Heart left ventricle (tissue), 16 donors: Measurements from ENCODE around the gene EIF4G3. TPM values are rescaled to one million over a fixed set of nuclear protein-coding genes. Genes with fewer than 3 reads are reported as not detected.

Experiments
- ATAC-seq, 4 donors: fragments of 200-7000 bp; cut with Tn5 transposase; one replicate each; pipeline ENCODE4 v1.9.1; 2020 to 2022; ENCODE audit warnings: moderate library complexity in 4 of 4, mild to moderate bottlenecking in 3 of 4, moderate number of reproducible peaks in 1 of 4
- DNase-seq, 5 donors: peaks; one replicate each; pipeline ENCODE4 v3.0.0-alpha.2; 2020
- H3K27ac ChIP-seq, 12 donors: fragments of 200-600 bp; sonication (generic) in 4 of 12; one replicate each; pipeline versions ENCODE4 v1.5.0 to v1.8.0; 2016 to 2022; ENCODE audit warnings: mild to moderate bottlenecking in 2 of 12
- H3K27me3 ChIP-seq, 9 donors: fragments of 200-600 bp; sonication (generic) in 2 of 9; one replicate each; pipeline versions ENCODE4 v1.5.1 to v1.8.0; 2016 to 2022; ENCODE audit warnings: mild to moderate bottlenecking in 3 of 9
- H3K36me3 ChIP-seq, 9 donors: fragments of 200-600 bp; sonication (generic) in 2 of 9; one replicate each; pipeline versions ENCODE4 v1.5.0 to v1.8.0; 2018 to 2022; ENCODE audit warnings: mild to moderate bottlenecking in 2 of 9
- H3K4me1 ChIP-seq, 12 donors: fragments of 200-600 bp; sonication (generic) in 4 of 12; one replicate each; pipeline versions ENCODE4 v1.5.0 to v1.8.0; 2016 to 2022; ENCODE audit warnings: mild to moderate bottlenecking in 3 of 12
- H3K4me3 ChIP-seq, 12 donors: fragments of 200-600 bp; sonication (generic) in 4 of 12; one replicate each; pipeline versions ENCODE4 v1.5.0 to v1.8.0; 2017 to 2022; ENCODE audit warnings: mild to moderate bottlenecking in 9 of 12, moderate library complexity in 4 of 12
- H3K9me3 ChIP-seq, 12 donors: fragments of 200-600 bp; sonication (generic) in 4 of 12; one replicate each; pipeline versions ENCODE4 v1.5.0 to v1.8.0; 2016 to 2022; ENCODE audit warnings: mild to moderate bottlenecking in 1 of 12
- POLR2A ChIP-seq, 2 donors: fragments of 450-650 bp; IDR thresholded peaks; one replicate each; pipeline ENCODE4 v1.6.1; 2017; ENCODE audit warnings: antibody characterized with exemption in 2 of 2, mild to moderate bottlenecking in 2 of 2, moderate library complexity in 2 of 2
- WGBS, 4 donors: extraction: QIAGEN DNeasy Blood & Tissue Kit in 2 of 4; methylation state at CpG; one replicate each; pipeline versions ENCODE4 v1.1.5 to v1.1.7; 2013 to 2018; 5-methylcytosine and 5-hydroxymethylcytosine counted together
- intact Hi-C, 10 donors: fragments of 100-400 bp; cut with DNase I; formaldehyde crosslinking; loops; one replicate each; pipeline versions ENCODE4 v1.11.1 to v1.14.2; 2022
- long read RNA-seq, 3 donors: library from polyadenylated mRNA; unstranded; transcript quantifications; one replicate each; pipeline ENCODE4 v2.0.0, GENCODE V29; 2020 to 2021
- polyA plus RNA-seq, 2 donors: library from polyadenylated mRNA; stranded (reverse); fragments of 200-250 nt; gene quantifications; one replicate each; pipeline ENCODE4 v1.2.3, GENCODE V29; 2013
- total RNA-seq, 9 donors: library from RNA; depleted of rRNA in 2 of 9; stranded (reverse); fragments of >200 nt in 2 of 9; fragmentation: NEBNext Ultra II Directional in 3 of 9; extraction: Animal tissue kit (Norgen Biotek cat#: 25700) in 3 of 9; gene quantifications; one replicate each; pipeline versions ENCODE4 v1.1.0 to v1.2.4, GENCODE V29; 2016 to 2023
- TF ChIP-seq, protein P1 (sequence below), 12 donors: fragments of 200-600 bp; sonication (generic) in 4 of 12; IDR thresholded peaks; one replicate each; pipeline versions ENCODE4 v1.5.0 to v1.8.0; 2018 to 2022; ENCODE audit warnings: antibody characterized with exemption in 12 of 12, mild to moderate bottlenecking in 5 of 12
- donor health status: ischemic (EF 13 %, LVEDD 7.1; RV severe dilation, severe dysfunction).
- donor health status: healthy with polysubstance abuse.
- donor health status: DM: no; HTN: yes; CAD: no.
- donor health status: DM: no; HTN: no; CAD: no.
- donor health status: ischemic (EF 25% LVEDD 6.9; RV normal size, moderate dysfunction).
- donor health status: ischemic (EF 25% LVEDD 5.7; RV mildly dilated, moderate dysfunction).
- donor health status: healthy.
- donor health status: DM: yes; HTN: yes; CAD: no.
- donor health status: ischemic (EF 35%, LVEDD 5.7; RV mildly dilated, moderate dysfunction).
- donor health status: nonischemic (EF 11% LVEDD 7.7; RV severe dilation, severe dysfunction).
- donor health status: DM: yes; HTN: yes; CAD: no.
- donor health status: PGD.
- donor health status: ischemic (EF 29% LVEDD 5.4; RV normal size, mild dysfunction).
- donor health status: nonischemic (EF 23%, LVEDD 6.1; RV moderate dilation, normal function).

EIF4G3 gene, protein sequence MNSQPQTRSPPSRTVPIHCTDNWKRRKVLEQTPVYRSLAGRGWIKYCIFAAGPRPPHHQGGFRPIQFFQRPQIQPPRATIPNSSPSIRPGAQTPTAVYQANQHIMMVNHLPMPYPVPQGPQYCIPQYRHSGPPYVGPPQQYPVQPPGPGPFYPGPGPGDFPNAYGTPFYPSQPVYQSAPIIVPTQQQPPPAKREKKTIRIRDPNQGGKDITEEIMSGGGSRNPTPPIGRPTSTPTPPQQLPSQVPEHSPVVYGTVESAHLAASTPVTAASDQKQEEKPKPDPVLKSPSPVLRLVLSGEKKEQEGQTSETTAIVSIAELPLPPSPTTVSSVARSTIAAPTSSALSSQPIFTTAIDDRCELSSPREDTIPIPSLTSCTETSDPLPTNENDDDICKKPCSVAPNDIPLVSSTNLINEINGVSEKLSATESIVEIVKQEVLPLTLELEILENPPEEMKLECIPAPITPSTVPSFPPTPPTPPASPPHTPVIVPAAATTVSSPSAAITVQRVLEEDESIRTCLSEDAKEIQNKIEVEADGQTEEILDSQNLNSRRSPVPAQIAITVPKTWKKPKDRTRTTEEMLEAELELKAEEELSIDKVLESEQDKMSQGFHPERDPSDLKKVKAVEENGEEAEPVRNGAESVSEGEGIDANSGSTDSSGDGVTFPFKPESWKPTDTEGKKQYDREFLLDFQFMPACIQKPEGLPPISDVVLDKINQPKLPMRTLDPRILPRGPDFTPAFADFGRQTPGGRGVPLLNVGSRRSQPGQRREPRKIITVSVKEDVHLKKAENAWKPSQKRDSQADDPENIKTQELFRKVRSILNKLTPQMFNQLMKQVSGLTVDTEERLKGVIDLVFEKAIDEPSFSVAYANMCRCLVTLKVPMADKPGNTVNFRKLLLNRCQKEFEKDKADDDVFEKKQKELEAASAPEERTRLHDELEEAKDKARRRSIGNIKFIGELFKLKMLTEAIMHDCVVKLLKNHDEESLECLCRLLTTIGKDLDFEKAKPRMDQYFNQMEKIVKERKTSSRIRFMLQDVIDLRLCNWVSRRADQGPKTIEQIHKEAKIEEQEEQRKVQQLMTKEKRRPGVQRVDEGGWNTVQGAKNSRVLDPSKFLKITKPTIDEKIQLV (N-terminal part only)
- 10 to 100 TPM; 30.0 to 49.0 (median 37.5) TPM for total RNA-seq
- polyA plus RNA-seq, result 10 to 100 TPM; 14.6 to 25.9 TPM
- long read RNA-seq, donor 1, partial matches to known transcripts, result 10 of 16 reads
- long read RNA-seq, donor 1, other reads (novel, unspliced or antisense), result 6 of 16 reads
- long read RNA-seq, donor 2, partial matches to known transcripts, result 12 of 17 reads
- long read RNA-seq, donor 2, other reads (novel, unspliced or antisense), result 5 of 17 reads
- long read RNA-seq, donor 3, partial matches to known transcripts, result 14 of 21 reads
- long read RNA-seq, donor 3, other reads (novel, unspliced or antisense), result 7 of 21 reads

DNA sequence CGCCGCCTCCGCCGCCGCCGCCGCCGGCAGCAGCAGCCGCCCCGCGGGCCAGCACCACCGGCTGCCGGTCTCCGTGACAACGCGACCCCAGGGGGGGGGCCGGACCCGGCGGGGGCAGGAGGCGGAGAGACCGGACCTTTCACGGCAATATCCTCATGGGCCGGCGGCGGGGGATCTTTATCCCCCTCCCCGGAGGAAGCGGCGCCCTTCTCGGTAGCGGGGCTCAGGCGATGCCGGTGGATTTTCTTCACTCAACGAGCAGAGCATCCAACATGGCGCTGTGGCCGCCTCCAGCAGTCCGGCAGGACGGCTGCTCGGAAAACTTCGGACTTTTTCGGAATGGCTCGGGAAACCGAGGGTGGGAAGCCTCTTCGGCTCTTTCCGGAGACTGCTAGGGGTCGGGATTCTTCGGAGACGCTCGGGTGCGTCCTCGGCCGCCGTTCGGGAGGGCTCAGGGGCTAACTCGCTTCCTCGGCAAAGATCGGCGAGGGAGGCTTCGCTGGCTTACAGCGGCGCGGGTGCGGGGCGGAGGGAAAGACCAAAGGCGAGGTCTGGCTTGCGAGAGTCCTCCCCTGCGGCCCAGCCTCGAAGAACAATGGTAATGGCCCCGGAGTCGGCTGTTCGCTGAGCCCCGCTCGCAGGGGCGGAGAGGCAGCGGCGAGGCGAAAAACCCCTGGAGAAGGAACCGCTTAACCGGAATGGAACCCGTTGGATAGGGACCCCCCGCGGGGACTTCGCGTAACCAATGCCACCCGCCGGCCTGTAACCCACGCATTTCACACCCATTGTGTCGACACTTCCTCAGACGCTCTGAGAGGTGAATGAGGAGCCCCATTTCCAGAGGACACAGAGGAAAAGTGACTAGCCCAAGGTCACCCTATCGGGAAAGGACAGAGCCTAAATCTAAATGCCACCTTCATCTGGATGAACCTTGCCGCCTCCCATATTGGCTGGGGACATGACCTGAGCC lies at the start of gene EIF4G3:
EIF4G3 (minus strand) TSS at position 312 of the 970 bp plus-strand sequence. CDS start 174,155 bp downstream, outside the sequence.
- intact Hi-C loops, result loop anchor here in 3 of 10 donors (5.0 to 10.0 kb wide), 3 partner anchors 102 to 390 kb away; partner anchors contain the start of gene HP1BP3 (in 1 of the 3)
- Histone ChIP-seq H3K4me1 (peaks cover 3 to 28% (median 17%) of the 10 kb centered on the region in 12 donors), H3K9me3 (no peaks in the 10 kb centered on the region), H3K4me3 (peak within 1 kb of the TSS; percentile 60 to 99 (median 90)), H3K27ac (peak within 1 kb of the TSS; percentile 71 to 98 (median 92)), H3K36me3 (peaks cover 0 to 11% (median 0%) of the 10 kb centered on the region in 9 donors), H3K27me3 (no peaks in the 10 kb centered on the region)
- 2 to 5% (median 3%) methylated on average over 30 to 90 of the region's 90 CpGs for WGBS, 4 donors
- ATAC-seq (peak; percentile 96 to 97 (median 96)), DNase-seq (peak; percentile 99)
- TF ChIP-seq, protein P1, sequence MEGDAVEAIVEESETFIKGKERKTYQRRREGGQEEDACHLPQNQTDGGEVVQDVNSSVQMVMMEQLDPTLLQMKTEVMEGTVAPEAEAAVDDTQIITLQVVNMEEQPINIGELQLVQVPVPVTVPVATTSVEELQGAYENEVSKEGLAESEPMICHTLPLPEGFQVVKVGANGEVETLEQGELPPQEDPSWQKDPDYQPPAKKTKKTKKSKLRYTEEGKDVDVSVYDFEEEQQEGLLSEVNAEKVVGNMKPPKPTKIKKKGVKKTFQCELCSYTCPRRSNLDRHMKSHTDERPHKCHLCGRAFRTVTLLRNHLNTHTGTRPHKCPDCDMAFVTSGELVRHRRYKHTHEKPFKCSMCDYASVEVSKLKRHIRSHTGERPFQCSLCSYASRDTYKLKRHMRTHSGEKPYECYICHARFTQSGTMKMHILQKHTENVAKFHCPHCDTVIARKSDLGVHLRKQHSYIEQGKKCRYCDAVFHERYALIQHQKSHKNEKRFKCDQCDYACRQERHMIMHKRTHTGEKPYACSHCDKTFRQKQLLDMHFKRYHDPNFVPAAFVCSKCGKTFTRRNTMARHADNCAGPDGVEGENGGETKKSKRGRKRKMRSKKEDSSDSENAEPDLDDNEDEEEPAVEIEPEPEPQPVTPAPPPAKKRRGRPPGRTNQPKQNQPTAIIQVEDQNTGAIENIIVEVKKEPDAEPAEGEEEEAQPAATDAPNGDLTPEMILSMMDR (IDR thresholded peaks at IDR 0.05), result no peak
- peak in 1 of 2 donors; percentile 84 for TF ChIP-seq POLR2A (IDR thresholded peaks at IDR 0.05)

DNA sequence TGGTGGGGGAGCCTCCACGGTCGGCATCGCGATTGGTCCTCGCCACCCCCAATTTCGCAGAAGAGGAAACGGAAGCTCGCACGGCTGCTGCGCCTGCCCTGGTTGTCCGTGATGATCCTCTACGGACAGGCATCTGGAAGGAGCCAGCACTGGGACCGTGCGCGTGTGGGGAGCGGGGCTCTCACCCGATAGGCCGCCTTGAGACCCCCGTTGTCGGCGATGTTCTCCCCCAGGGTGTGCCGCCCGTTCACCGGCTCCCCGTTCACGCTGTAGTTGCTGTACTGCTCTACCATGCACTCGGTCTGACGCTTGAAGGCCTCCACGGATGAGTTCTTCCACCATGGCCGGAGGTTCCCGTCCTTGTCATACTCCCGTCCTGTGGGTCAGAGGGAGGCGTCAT lies 48.4 kb upstream of the EIF4G3 start:
- no peaks in the 10 kb centered on the region for H3K4me1 ChIP-seq
- TF ChIP-seq, protein P1 (IDR thresholded peaks at IDR 0.05), result no peak
- no peak for TF ChIP-seq POLR2A (IDR thresholded peaks at IDR 0.05)
- DNase-seq (no peak), ATAC-seq (peak in 1 of 4 donors; percentile 10)
- no peak overlapping the region for H3K27ac ChIP-seq
- 96% methylated on average over 29 to 33 of the region's 33 CpGs for WGBS, 4 donors
- no peaks in the 10 kb centered on the region for H3K9me3 ChIP-seq
- intact Hi-C loops, result no loop called here
- peaks cover 0 to 100% (median 94%) of the 10 kb centered on the region in 9 donors for H3K36me3 ChIP-seq
- no peaks in the 10 kb centered on the region for H3K27me3 ChIP-seq
- no peak overlapping the region for H3K4me3 ChIP-seq

DNA sequence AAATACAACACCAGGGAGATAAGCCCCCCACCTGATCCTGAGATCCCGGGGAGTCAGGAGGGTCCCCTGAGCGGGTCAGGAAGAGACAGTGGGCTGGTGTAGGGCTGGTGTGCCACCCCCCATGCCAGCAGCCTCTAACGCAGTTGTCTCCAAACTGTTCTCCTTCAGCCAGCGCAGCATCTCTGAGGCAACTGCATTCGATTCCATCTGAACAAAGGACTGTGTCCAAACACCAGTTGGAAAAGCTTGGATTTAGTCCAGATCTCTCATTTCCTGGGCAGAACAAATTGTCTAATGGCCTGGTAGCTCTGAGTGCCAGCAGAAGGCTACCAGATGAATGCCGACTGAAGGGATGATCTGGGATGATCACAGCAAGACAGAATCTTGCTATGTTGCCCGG lies 44.1 kb upstream of the EIF4G3 start:
- no peak for TF ChIP-seq POLR2A (IDR thresholded peaks at IDR 0.05)
- TF ChIP-seq, protein P1 (IDR thresholded peaks at IDR 0.05), result no peak
- 65 to 69% (median 67%) methylated on average over 7 of the region's 7 CpGs for WGBS, 4 donors
- peaks cover 0 to 85% (median 78%) of the 10 kb centered on the region in 9 donors for H3K36me3 ChIP-seq
- H3K27me3 ChIP-seq, result no peaks in the 10 kb centered on the region
- DNase-seq (no peak), ATAC-seq (peak in 1 of 4 donors; percentile 6)
- no peaks in the 10 kb centered on the region for H3K4me1 ChIP-seq
- intact Hi-C loops, result no loop called here
- H3K27ac ChIP-seq, result no peak overlapping the region
- no peaks in the 10 kb centered on the region for H3K9me3 ChIP-seq
- no peak overlapping the region for H3K4me3 ChIP-seq
